Stimulated activated CD4-positive, alpha-beta T cell treated with anti-CD3 and anti-CD28 coated beads, Interleukin-1b, Interleukin-23, amount 100 ng/mL, for 24 hours (primary cell): ENCODE results near the gene OGFOD2.

Experiments
- DNase-seq, 4 experiments: peaks; one replicate each; pipeline ENCODE4 v3.0.0-alpha.2; 2020; ENCODE audit warnings: low read depth in 4 of 4, low spot score in 1 of 4

Gene OGFOD2

GRCh38 chr12:122951406-122951805, 23.6 kb upstream of the OGFOD2 start:
- DNase-seq, result no peak

- peak in 3 of 4 experiments; percentile 38 to 55 (median 53) for DNase-seq
Observed at GRCh38 chr12:122951979-122952892, 22.8 kb upstream of the OGFOD2 start.

- no peak for DNase-seq
Observed at GRCh38 chr12:122955156-122955555, 19.9 kb upstream of the OGFOD2 start.

DNA sequence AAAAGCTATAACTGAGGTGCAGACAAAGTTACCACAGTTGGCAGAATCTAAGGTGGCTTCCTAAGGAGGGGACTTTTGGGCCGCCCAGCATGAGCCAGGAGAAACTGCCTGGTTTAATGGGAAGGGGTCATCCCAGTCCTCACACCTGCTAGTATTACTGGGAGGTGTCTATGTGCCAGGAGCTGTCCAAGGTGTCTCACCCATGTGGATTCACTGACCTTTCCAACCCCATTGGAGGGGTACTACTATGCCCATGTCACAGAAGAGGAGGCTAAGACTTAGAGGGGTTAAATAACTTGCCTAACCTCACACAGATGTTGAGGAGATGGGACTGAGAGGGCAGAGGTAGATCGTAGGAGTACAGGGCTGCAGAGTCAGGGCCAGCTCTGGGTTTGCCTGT, 19.0 kb upstream of the OGFOD2 start:
- DNase-seq, result no peak

GRCh38 chr12:122958198-122958888, 16.7 kb upstream of the OGFOD2 start:
- no peak for DNase-seq

DNA sequence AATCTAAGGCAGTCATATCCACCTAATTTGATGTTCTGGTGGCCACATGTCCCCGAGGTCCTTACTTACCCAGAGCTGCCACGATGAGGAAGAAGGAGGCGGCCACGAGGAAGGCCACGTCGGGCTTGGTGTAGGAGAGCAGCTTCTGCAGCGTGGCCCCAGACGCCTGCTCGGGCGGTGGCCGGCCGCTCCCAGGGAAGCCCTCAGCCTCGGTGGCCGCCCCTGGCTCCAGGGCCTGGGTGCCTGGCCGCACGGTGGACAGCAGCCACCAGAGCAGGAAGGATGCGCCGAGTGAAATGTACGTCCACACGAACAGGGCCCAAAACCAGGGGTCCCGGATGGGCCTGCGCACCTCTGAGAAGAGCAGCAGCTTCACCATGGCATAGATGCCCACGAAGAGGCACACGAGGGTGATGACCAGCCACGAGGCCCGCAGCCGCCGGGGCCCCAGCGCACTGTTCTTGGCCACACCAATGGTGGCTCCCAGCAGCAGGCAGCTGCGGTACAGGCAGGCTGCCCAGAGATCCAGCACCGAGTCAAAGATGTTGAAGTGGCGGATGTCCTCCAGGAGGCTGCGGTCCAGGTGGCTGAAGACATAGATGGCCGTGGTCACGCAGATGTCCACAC, 15.4 kb upstream of the OGFOD2 start:
- DNase-seq, result no peak

DNA sequence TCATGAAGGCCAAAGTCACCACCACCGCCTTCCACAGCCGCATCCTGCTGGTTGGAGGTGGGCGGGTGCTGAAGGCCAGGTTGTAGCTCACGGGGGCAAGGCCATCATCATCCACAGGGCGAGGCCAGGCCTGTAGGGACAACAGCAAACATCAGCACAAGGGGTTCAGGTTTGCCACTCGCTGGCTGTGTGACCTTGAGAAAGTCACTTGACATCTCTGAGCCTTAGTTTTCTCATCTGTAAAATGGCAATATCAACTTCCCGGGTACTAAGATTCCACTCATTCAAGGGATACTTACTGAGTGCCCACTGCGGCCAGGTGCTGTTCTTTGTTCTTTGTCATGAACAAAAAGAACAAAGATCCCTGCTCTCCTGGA, 14.9 kb upstream of the OGFOD2 start:
- DNase-seq, result no peak

- DNase-seq, result no peak
Observed at GRCh38 chr12:122961531-122962329, 13.3 kb upstream of the OGFOD2 start.

- DNase-seq, result no peak
Observed at GRCh38 chr12:122963941-122964265, 11.1 kb upstream of the OGFOD2 start.

GRCh38 chr12:122964439-122965257, 10.4 kb upstream of the OGFOD2 start:
- no peak for DNase-seq

DNA sequence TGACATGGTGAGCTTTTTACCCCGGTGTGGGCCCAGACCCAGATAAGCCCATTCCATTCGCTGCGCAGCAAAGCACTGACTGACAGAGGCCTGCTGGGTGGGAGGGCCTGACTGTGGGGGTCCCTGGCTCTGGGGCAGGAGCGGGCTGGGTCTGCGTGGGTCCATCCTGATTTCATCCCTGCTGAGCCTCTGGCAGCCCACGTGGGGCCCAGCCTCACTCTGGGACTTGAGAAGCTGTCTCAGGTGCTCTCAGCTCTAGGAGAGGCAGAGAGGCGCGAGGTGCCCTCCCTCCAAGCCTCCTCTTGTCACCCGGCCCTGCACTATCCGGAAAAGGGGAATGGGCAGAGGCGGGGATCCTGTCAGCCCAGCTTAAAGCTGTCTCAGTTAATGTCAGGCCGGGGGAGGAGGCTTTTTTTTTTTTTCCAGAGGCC, 9.7 kb upstream of the OGFOD2 start:
- DNase-seq, result no peak

DNA sequence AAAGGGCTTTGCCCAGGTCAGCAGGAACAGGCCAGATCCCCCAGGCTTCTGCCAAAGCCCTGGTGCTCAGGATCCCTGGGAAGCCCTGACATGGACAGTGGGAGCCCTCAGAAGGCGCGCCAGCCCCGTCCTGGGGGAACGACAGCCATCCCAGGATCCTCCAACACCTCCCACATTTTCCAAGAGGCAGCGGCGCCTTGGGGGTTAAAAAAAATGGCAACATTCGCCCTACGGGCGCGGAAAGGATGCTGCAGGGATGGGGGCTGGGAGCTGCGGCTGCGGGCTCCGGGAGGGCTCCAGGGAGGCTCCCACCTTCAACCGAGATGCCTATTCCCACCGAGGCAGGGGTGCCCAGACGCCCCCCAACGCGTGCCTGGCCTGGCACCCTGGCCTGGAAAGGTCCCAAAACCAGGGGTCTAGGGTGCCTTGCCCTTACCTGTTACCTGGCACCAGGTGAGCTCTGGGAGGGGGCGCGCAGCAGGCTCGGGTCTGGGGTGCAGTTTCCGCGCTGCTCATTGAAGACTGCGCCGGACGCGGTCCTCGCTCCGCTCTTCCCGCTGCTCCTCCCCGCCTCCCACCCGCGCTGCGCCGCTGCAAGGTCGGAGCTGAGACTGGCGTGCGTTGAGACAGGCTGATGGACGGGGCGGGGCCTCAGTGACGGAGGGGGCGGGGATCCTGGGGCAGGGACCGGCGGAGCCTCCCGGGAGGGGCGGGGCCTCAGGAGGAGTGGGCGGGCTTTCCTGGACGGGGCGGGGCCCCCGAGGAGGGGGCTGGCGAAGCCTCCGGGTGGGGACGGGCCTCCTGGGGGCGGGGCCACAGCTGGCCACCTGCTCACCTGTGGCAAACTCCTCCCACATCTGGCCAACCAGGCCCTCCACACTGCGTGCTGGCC, 8.9 kb upstream of the OGFOD2 start, which contains the start of gene ABCB9:
ABCB9 (minus strand) TSS at position 613 of the 892 bp plus-strand sequence. CDS start 6,228 bp downstream, outside the sequence.
- DNase-seq, result peak; percentile 90 to 98 (median 94)

- DNase-seq, result no peak
Observed at GRCh38 chr12:122966743-122967550, 8.1 kb upstream of the OGFOD2 start.

GRCh38 chr12:122968104-122968503, 6.9 kb upstream of the OGFOD2 start:
- no peak for DNase-seq

DNA sequence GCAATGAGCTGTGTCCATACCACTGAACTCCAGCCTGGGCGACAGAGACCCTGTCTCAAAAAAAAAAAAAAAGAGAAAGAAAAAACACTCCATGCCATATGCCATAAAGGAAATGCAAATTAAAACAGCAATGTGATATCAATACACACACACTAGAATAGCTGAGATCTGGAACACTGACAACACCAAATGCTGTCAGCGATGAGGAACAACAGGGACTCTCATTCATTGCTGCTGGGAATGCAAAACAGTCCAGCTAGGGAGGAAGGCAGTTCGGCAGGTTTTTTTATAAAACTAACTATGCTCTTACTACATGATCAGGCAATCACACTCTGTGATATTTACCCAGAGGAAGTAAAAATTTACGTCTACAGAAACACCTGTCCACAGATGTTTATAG, 5.4 kb upstream of the OGFOD2 start:
- DNase-seq, result no peak

- DNase-seq, result peak; percentile 96 to 99 (median 98)
Observed at GRCh38 chr12:122974274-122974891, 661 bp upstream of the OGFOD2 start.

- no peak for DNase-seq
Observed at GRCh38 chr12:122975790-122976647, 975 bp downstream of the OGFOD2 start.
